Coronary artery (tissue), 2 donors: ENCODE results near the gene RETREG1.
A peak's percentile ranks its signal among the peaks of the same experiment; 100 is the strongest.

Experiments
- DNase-seq: peaks from one replicate; pipeline ENCODE4 v3.0.0-alpha.2; 2017; ENCODE audit warnings: low spot score
- H3K27ac ChIP-seq, 2 donors: fragments of 200-600 bp; sonication (generic); one replicate each; pipeline ENCODE4 v1.5.1; 2016 to 2019
- H3K4me3 ChIP-seq: fragments of 200-600 bp; sonication (generic); 2 replicates; pipeline ENCODE4 v1.5.1; 2016; ENCODE audit warnings: mild to moderate bottlenecking, moderate library complexity
- CTCF ChIP-seq: fragments of 200-600 bp; sonication (generic); IDR thresholded peaks from one replicate; pipeline ENCODE4 v1.5.1; 2019; ENCODE audit warnings: antibody characterized with exemption

RETREG1 gene

GRCh38 chr5:16465544-16466432 is 151.0 kb downstream of the RETREG1 start, which contains the start of gene ZNF622:
Gene ZNF622, minus strand, starts transcription at chr5:16465800. Its CDS starts 135 bp downstream, at chr5:16465665.
- peak within 1 kb of the TSS; percentile 91 for H3K4me3 ChIP-seq
- DNase-seq = peak; percentile 91
- peak within 1 kb of the TSS; percentile 74 to 81 for H3K27ac ChIP-seq
- TF ChIP-seq CTCF = no peak

- Histone ChIP-seq H3K27ac (peak overlapping the region; percentile 74 to 81), H3K4me3 (peak overlapping the region; percentile 91)
- no peak for DNase-seq
- TF ChIP-seq CTCF = no peak
These were observed 151.9 kb downstream of the RETREG1 start for GRCh38 chr5:16464664-16465543.

GRCh38 chr5:16464231-16464630 is 152.6 kb downstream of the RETREG1 start:
- no peak for DNase-seq
- no peak for TF ChIP-seq CTCF
- Histone ChIP-seq H3K4me3 (peak overlapping the region; percentile 91), H3K27ac (no peak overlapping the region)

GRCh38 chr5:16461782-16462181 is 155.0 kb downstream of the RETREG1 start:
- Histone ChIP-seq H3K4me3 (peak overlapping the region; percentile 17), H3K27ac (no peak overlapping the region)
- DNase-seq = no peak
- no peak for TF ChIP-seq CTCF

GRCh38 chr5:16461026-16461425 is 155.8 kb downstream of the RETREG1 start:
- no peak overlapping the region for H3K4me3 ChIP-seq
- no peak for DNase-seq
- TF ChIP-seq CTCF = no peak
- H3K27ac ChIP-seq = no peak overlapping the region

GRCh38 chr5:16459451-16459850 is 157.3 kb downstream of the RETREG1 start:
- no peak overlapping the region for H3K4me3 ChIP-seq
- DNase-seq = no peak
- H3K27ac ChIP-seq = no peak overlapping the region
- no peak for TF ChIP-seq CTCF
